Vagina (tissue), 2 donors: ENCODE measurements around the gene PCNT. TPM values are rescaled to one million over a fixed set of nuclear protein-coding genes. Genes with fewer than 3 reads are reported as not detected.

Source experiments
- DNase-seq, 2 donors: peaks; one replicate each; pipeline ENCODE4 v3.0.0-alpha.2; 2017; ENCODE audit errors: extremely low spot score in 2 of 2
- H3K27ac ChIP-seq: fragments of 200-600 bp; sonication (generic); one replicate; pipeline ENCODE4 v1.5.1; 2019
- H3K27me3 ChIP-seq: fragments of 200-600 bp; sonication (generic); one replicate; pipeline ENCODE4 v1.5.1; 2019
- H3K36me3 ChIP-seq, 2 donors: fragments of 200-600 bp; sonication (generic); one replicate each; pipeline ENCODE4 v1.5.1; 2017 to 2019
- H3K4me1 ChIP-seq: fragments of 200-600 bp; sonication (generic); one replicate; pipeline ENCODE4 v1.5.1; 2019
- H3K4me3 ChIP-seq, 2 donors: fragments of 200-600 bp; sonication (generic); 1 replicate in 1 of 2; 2 replicates in 1 of 2; pipeline ENCODE4 v1.5.1; 2016 to 2019
- H3K9me3 ChIP-seq: fragments of 200-600 bp; sonication (generic); one replicate; pipeline ENCODE4 v1.5.1; 2019
- CTCF ChIP-seq, 3 experiments: fragments of 450-650 bp in 2 of 3; fragments of 200-600 bp in 1 of 3; sonication (generic) in 1 of 3; IDR thresholded peaks; one replicate each; pipeline ENCODE4 v1.5.1; 2017 to 2019; ENCODE audit warnings: antibody characterized with exemption in 3 of 3, mild to moderate bottlenecking in 2 of 3, moderate library complexity in 2 of 3
- POLR2A ChIP-seq, 2 donors: fragments of 450-650 bp; IDR thresholded peaks; one replicate each; pipeline ENCODE4 v1.6.1; 2017; ENCODE audit warnings: antibody characterized with exemption in 2 of 2, mild to moderate bottlenecking in 2 of 2, moderate library complexity in 2 of 2
- POLR2AphosphoS5 ChIP-seq, 2 donors: sonication (generic); formaldehyde crosslinking; IDR thresholded peaks; one replicate each; pipeline ENCODE4 v1.9.0; 2017; ENCODE audit warnings: antibody characterized with exemption in 2 of 2, mild to moderate bottlenecking in 2 of 2, low read depth in 1 of 2; ENCODE audit not compliant: insufficient read depth in 1 of 2
- intact Hi-C: fragments of 100-400 bp; cut with DNase I; formaldehyde crosslinking; loops from one replicate; pipeline ENCODE4 v1.15.1; 2023
- total RNA-seq: library from RNA; depleted of rRNA; stranded (reverse); fragments of >200 nt; gene quantifications from one replicate; pipeline ENCODE4 v1.2.3, GENCODE V29; 2016

The PCNT gene
- total RNA-seq, 1 donor from 2014 or later = 35.8 TPM

- Histone ChIP-seq H3K4me3 (no peak overlapping the region), H3K4me1 (no peaks in the 10 kb centered on the region), H3K36me3 (peaks cover 0 to 51% of the 10 kb centered on the region in 2 donors), H3K9me3 (no peaks in the 10 kb centered on the region), H3K27me3 (no peaks in the 10 kb centered on the region), H3K27ac (no peak overlapping the region)
- TF ChIP-seq CTCF (IDR thresholded peaks at IDR 0.05) (no peak), POLR2A (IDR thresholded peaks at IDR 0.05) (no peak), POLR2AphosphoS5 (IDR thresholded peaks at IDR 0.05; ENCODE audit: insufficient read depth in 1 of 2, low read depth in 1 of 2) (no peak)
- intact Hi-C loops = no loop called here
- no peak for DNase-seq
These were observed 32.0 kb downstream of the PCNT start for GRCh38 chr21:46356005-46356338.

GRCh38 chr21:46356494-46357334 is 32.8 kb downstream of the PCNT start:
- DNase-seq = no peak
- Histone ChIP-seq H3K4me3 (no peak overlapping the region), H3K9me3 (no peaks in the 10 kb centered on the region), H3K27ac (no peak overlapping the region), H3K36me3 (peaks cover 0 to 56% of the 10 kb centered on the region in 2 donors), H3K4me1 (no peaks in the 10 kb centered on the region), H3K27me3 (no peaks in the 10 kb centered on the region)
- TF ChIP-seq CTCF (IDR thresholded peaks at IDR 0.05) (no peak), POLR2AphosphoS5 (IDR thresholded peaks at IDR 0.05; ENCODE audit: insufficient read depth in 1 of 2, low read depth in 1 of 2) (no peak), POLR2A (IDR thresholded peaks at IDR 0.05) (no peak)
- intact Hi-C loops = no loop called here

- H3K4me1 ChIP-seq = no peaks in the 10 kb centered on the region
- no peaks in the 10 kb centered on the region for H3K27me3 ChIP-seq
- H3K27ac ChIP-seq = no peak overlapping the region
- H3K4me3 ChIP-seq = no peak overlapping the region
- DNase-seq = no peak
- no peak for TF ChIP-seq CTCF (IDR thresholded peaks at IDR 0.05)
- no peak for TF ChIP-seq POLR2AphosphoS5 (IDR thresholded peaks at IDR 0.05; ENCODE audit: insufficient read depth in 1 of 2, low read depth in 1 of 2)
- TF ChIP-seq POLR2A (IDR thresholded peaks at IDR 0.05) = no peak
- H3K9me3 ChIP-seq = no peaks in the 10 kb centered on the region
- peaks cover 0 to 56% of the 10 kb centered on the region in 2 donors for H3K36me3 ChIP-seq
- intact Hi-C loops = no loop called here
These were observed 33.3 kb downstream of the PCNT start for GRCh38 chr21:46357335-46357604.

GRCh38 chr21:46357684-46358425 is 33.9 kb downstream of the PCNT start:
- Histone ChIP-seq H3K4me1 (no peaks in the 10 kb centered on the region), H3K4me3 (no peak overlapping the region), H3K36me3 (peaks cover 0 to 53% of the 10 kb centered on the region in 2 donors), H3K27ac (no peak overlapping the region), H3K27me3 (no peaks in the 10 kb centered on the region), H3K9me3 (no peaks in the 10 kb centered on the region)
- intact Hi-C loops = no loop called here
- no peak for DNase-seq
- TF ChIP-seq POLR2AphosphoS5 (IDR thresholded peaks at IDR 0.05; ENCODE audit: insufficient read depth in 1 of 2, low read depth in 1 of 2) = no peak
- no peak for TF ChIP-seq POLR2A (IDR thresholded peaks at IDR 0.05)
- no peak for TF ChIP-seq CTCF (IDR thresholded peaks at IDR 0.05)

- Histone ChIP-seq H3K9me3 (no peaks in the 10 kb centered on the region), H3K4me1 (no peaks in the 10 kb centered on the region), H3K27me3 (no peaks in the 10 kb centered on the region), H3K36me3 (peaks cover 0 to 43% of the 10 kb centered on the region in 2 donors), H3K27ac (no peak overlapping the region), H3K4me3 (no peak overlapping the region)
- intact Hi-C loops = no loop called here
- no peak for DNase-seq
- TF ChIP-seq CTCF (IDR thresholded peaks at IDR 0.05) (no peak), POLR2A (IDR thresholded peaks at IDR 0.05) (no peak), POLR2AphosphoS5 (IDR thresholded peaks at IDR 0.05; ENCODE audit: insufficient read depth in 1 of 2, low read depth in 1 of 2) (no peak)
These were observed 37.2 kb downstream of the PCNT start for GRCh38 chr21:46361176-46361575.
